GM19043 (cell line): ENCODE results near the gene AMPH.
"Not testable (repeated sequence)": the region's sequence is repeated elsewhere in the genome, so short reads cannot be mapped to it uniquely, and the experiment has no call there.

Experiments used
- ATAC-seq: cut with Tn5 transposase; IDR thresholded peaks from one replicate; pipeline ENCODE4 v1.9.1; 2021; ENCODE audit warnings: low read depth; ENCODE audit not compliant: unreplicated experiment

Gene AMPH

GRCh38 chr7:38629651-38630510 lies 1.3 kb downstream of the AMPH start:
- no peak for ATAC-seq

GRCh38 chr7:38628630-38629385 lies 2.4 kb downstream of the AMPH start:
- ATAC-seq, result no peak

GRCh38 chr7:38625866-38626265 lies 5.3 kb downstream of the AMPH start:
- no peak for ATAC-seq

GRCh38 chr7:38615665-38616064 lies 15.5 kb downstream of the AMPH start:
- ATAC-seq, result no peak

- ATAC-seq, result no peak
Measured at GRCh38 chr7:38607466-38607865, 23.7 kb downstream of the AMPH start.

- no peak for ATAC-seq
Measured at GRCh38 chr7:38600741-38601140, 30.4 kb downstream of the AMPH start.

GRCh38 chr7:38594949-38595348 lies 36.2 kb downstream of the AMPH start:
- no peak for ATAC-seq

GRCh38 chr7:38592737-38593288 lies 38.4 kb downstream of the AMPH start:
- ATAC-seq, result no peak

GRCh38 chr7:38585572-38586354 lies 45.4 kb downstream of the AMPH start:
- no peak for ATAC-seq

GRCh38 chr7:38584443-38585210 lies 46.5 kb downstream of the AMPH start:
- ATAC-seq, result no peak

- ATAC-seq, result no peak
Measured at GRCh38 chr7:38580485-38580884, 50.7 kb downstream of the AMPH start.

GRCh38 chr7:38574086-38574485 lies 57.1 kb downstream of the AMPH start:
- no peak for ATAC-seq

GRCh38 chr7:38571620-38572019 lies 59.6 kb downstream of the AMPH start:
- ATAC-seq, result not testable (repeated sequence)

- no peak for ATAC-seq
Measured at GRCh38 chr7:38568497-38568896, 62.7 kb downstream of the AMPH start.

- ATAC-seq, result no peak
Measured at GRCh38 chr7:38565289-38565688, 65.9 kb downstream of the AMPH start.

- no peak for ATAC-seq
Measured at GRCh38 chr7:38563741-38564140, 67.4 kb downstream of the AMPH start.

- no peak for ATAC-seq
Measured at GRCh38 chr7:38561166-38561565, 70.0 kb downstream of the AMPH start.

GRCh38 chr7:38558761-38559345 lies 72.3 kb downstream of the AMPH start:
- no peak for ATAC-seq

- no peak for ATAC-seq
Measured at GRCh38 chr7:38554586-38554985, 76.6 kb downstream of the AMPH start.

GRCh38 chr7:38550836-38551235 lies 80.3 kb downstream of the AMPH start:
- no peak for ATAC-seq
